SK-N-SH treated with all-trans-retinoic acid at 6 μM for 48 hours (cell line): ENCODE data around the gene DDX49.

ENCODE experiments used
- ATAC-seq: fragments of 200-7000 bp; cut with Tn5 transposase; 3 replicates; pipeline ENCODE4 v1.9.1; 2020; ENCODE audit warnings: mild to moderate bottlenecking, moderate library complexity
- CREB5 ChIP-seq: fragments of 250-450 bp; sonication (Bioruptor Pico); IDR thresholded peaks from 2 replicates; pipeline ENCODE4 v1.5.1; 2020; ENCODE audit warnings: low read depth, mild to moderate bottlenecking, moderate library complexity
- CSRNP3 ChIP-seq: fragments of 250-450 bp; sonication (Bioruptor Pico); IDR thresholded peaks from 2 replicates; pipeline ENCODE4 v1.5.1; 2021; ENCODE audit warnings: mild to moderate bottlenecking, moderate library complexity
- ESRRG ChIP-seq: fragments of 250-450 bp; sonication (Bioruptor Pico); IDR thresholded peaks from 2 replicates; pipeline ENCODE4 v1.6.1; 2021; ENCODE audit warnings: mild to moderate bottlenecking
- GLIS3 ChIP-seq: fragments of 250-450 bp; sonication (Bioruptor Pico); IDR thresholded peaks from 2 replicates; pipeline ENCODE4 v1.5.0; 2020; ENCODE audit warnings: mild to moderate bottlenecking, moderate library complexity
- ISL1 ChIP-seq: fragments of 250-450 bp; sonication (Bioruptor Pico); IDR thresholded peaks from 2 replicates; pipeline ENCODE4 v2.1.2; 2022; ENCODE audit warnings: mild to moderate bottlenecking, moderate library complexity
- PATZ1 ChIP-seq: fragments of 250-450 bp; sonication (Bioruptor Pico); IDR thresholded peaks from 2 replicates; pipeline ENCODE4 v1.8.0; 2020; ENCODE audit warnings: mild to moderate bottlenecking, moderate library complexity, borderline replicate concordance
- PPARA ChIP-seq: fragments of 250-450 bp; sonication (Bioruptor Pico); IDR thresholded peaks from 2 replicates; pipeline ENCODE4 v1.5.0; 2020; ENCODE audit warnings: mild to moderate bottlenecking, borderline replicate concordance
- SNAI2 ChIP-seq: fragments of 250-450 bp; sonication (Bioruptor Pico); IDR thresholded peaks from 2 replicates; pipeline ENCODE4 v1.5.0; 2020; ENCODE audit warnings: mild to moderate bottlenecking, moderate library complexity
- TCF4 ChIP-seq: fragments of 250-450 bp; sonication (Bioruptor Pico); IDR thresholded peaks from 2 replicates; pipeline ENCODE4 v1.8.0; 2021; ENCODE audit warnings: mild to moderate bottlenecking, moderate library complexity, borderline replicate concordance
- TSHZ2 ChIP-seq: fragments of 250-450 bp; sonication (Bioruptor Pico); IDR thresholded peaks from 2 replicates; pipeline ENCODE4 v1.5.0; 2020; ENCODE audit warnings: mild to moderate bottlenecking, moderate library complexity
- ZC3H10 ChIP-seq: fragments of 250-450 bp; sonication (Bioruptor Pico); IDR thresholded peaks from 2 replicates; pipeline ENCODE4 v1.5.1; 2021; ENCODE audit warnings: mild to moderate bottlenecking, moderate library complexity
- ZFP3 ChIP-seq: fragments of 250-450 bp; sonication (Bioruptor Pico); IDR thresholded peaks from 2 replicates; pipeline ENCODE4 v1.5.0; 2020; ENCODE audit warnings: mild to moderate bottlenecking, moderate library complexity
- ZFP30 ChIP-seq: fragments of 450-650 bp; formaldehyde crosslinking; IDR thresholded peaks from 2 replicates; pipeline ENCODE4 v1.5.0; 2022; ENCODE audit warnings: mild to moderate bottlenecking, moderate library complexity
- ZNF565 ChIP-seq: fragments of 450-650 bp; formaldehyde crosslinking; conservative IDR thresholded peaks from 2 replicates; pipeline ENCODE4 v1.5.0; 2020; ENCODE audit warnings: low read depth, mild to moderate bottlenecking, moderate library complexity
- ZNF70 ChIP-seq: fragments of 450-650 bp; formaldehyde crosslinking; IDR thresholded peaks from 2 replicates; pipeline ENCODE4 v1.5.0; 2020; ENCODE audit warnings: mild to moderate bottlenecking, moderate library complexity
- ZNF8 ChIP-seq: fragments of 450-650 bp; formaldehyde crosslinking; IDR thresholded peaks from 2 replicates; pipeline ENCODE4 v1.5.0; 2020; ENCODE audit warnings: mild to moderate bottlenecking, moderate library complexity

The DDX49 gene

GRCh38 chr19:18898607-18899408, 20.7 kb upstream of the DDX49 start:
- TF ChIP-seq TSHZ2 (CRISPR knock-in tag): no peak
- no peak for TF ChIP-seq ZNF565 (CRISPR knock-in tag)
- TF ChIP-seq ZNF70 (CRISPR knock-in tag): no peak
- TF ChIP-seq ZC3H10 (CRISPR knock-in tag): no peak
- no peak for TF ChIP-seq SNAI2
- no peak for TF ChIP-seq ZFP3
- TF ChIP-seq CREB5 (CRISPR knock-in tag): no peak
- ATAC-seq: no peak

- no peak for ATAC-seq
- TF ChIP-seq ISL1 (CRISPR knock-in tag) (no peak), ZFP3 (no peak), PPARA (CRISPR knock-in tag) (no peak)
Observed at GRCh38 chr19:18899624-18900560, 19.6 kb upstream of the DDX49 start.

- no peak for ATAC-seq
- TF ChIP-seq ISL1 (CRISPR knock-in tag) (no peak), PPARA (CRISPR knock-in tag) (no peak), ZNF565 (CRISPR knock-in tag) (no peak), TSHZ2 (CRISPR knock-in tag) (no peak), ESRRG (no peak), GLIS3 (no peak), TCF4 (no peak)
Observed at GRCh38 chr19:18900700-18901481, 18.6 kb upstream of the DDX49 start.

GRCh38 chr19:18901491-18901890, 18.0 kb upstream of the DDX49 start:
- ATAC-seq: no peak
- TF ChIP-seq CSRNP3 (CRISPR knock-in tag) (no peak), ZNF8 (CRISPR knock-in tag) (no peak), ZFP30 (CRISPR knock-in tag) (no peak), TSHZ2 (CRISPR knock-in tag) (no peak), PATZ1 (CRISPR knock-in tag) (no peak), CREB5 (CRISPR knock-in tag) (no peak)
